ENCODE results near the gene SIRT1.

Gene SIRT1

DNA sequence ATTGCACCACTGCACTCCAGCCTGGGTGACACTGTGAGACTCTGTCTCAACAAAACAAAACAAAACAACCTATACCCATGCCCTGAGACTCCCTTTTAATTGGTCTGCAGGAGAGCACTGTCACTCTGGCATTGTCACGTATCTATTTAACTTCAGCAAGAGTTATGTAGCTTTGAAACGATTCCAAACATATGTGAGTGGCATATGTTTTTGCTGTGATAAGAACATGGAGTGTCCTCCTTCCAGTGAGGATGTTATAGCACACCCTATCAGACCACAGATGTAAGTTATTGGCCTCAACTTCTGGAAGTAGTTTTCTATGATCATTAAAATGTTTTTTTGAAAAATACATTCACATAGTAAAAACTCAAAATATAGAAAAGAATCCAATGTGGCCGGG is 30.9 kb upstream of the SIRT1 start:
- no peaks in the 10 kb centered on the region for H3K4me1 ChIP-seq
- H3K9me3 ChIP-seq: no peaks in the 10 kb centered on the region
- TF ChIP-seq, protein P1, sequence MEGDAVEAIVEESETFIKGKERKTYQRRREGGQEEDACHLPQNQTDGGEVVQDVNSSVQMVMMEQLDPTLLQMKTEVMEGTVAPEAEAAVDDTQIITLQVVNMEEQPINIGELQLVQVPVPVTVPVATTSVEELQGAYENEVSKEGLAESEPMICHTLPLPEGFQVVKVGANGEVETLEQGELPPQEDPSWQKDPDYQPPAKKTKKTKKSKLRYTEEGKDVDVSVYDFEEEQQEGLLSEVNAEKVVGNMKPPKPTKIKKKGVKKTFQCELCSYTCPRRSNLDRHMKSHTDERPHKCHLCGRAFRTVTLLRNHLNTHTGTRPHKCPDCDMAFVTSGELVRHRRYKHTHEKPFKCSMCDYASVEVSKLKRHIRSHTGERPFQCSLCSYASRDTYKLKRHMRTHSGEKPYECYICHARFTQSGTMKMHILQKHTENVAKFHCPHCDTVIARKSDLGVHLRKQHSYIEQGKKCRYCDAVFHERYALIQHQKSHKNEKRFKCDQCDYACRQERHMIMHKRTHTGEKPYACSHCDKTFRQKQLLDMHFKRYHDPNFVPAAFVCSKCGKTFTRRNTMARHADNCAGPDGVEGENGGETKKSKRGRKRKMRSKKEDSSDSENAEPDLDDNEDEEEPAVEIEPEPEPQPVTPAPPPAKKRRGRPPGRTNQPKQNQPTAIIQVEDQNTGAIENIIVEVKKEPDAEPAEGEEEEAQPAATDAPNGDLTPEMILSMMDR (IDR thresholded peaks at IDR 0.05; ENCODE audit: low read depth, low read length): no peak
- H3K4me3 ChIP-seq (ENCODE audit: low read depth, low read length): no peak overlapping the region
- DNase-seq: no peak
- H3K36me3 ChIP-seq: no peaks in the 10 kb centered on the region
- H3K27me3 ChIP-seq: no peaks in the 10 kb centered on the region

GRCh38 chr10:67858971-67859370 is 25.5 kb upstream of the SIRT1 start:
- Histone ChIP-seq H3K9me3 (no peaks in the 10 kb centered on the region), H3K4me1 (no peaks in the 10 kb centered on the region), H3K4me3 (ENCODE audit: low read depth, low read length) (no peak overlapping the region), H3K27me3 (no peaks in the 10 kb centered on the region), H3K36me3 (no peaks in the 10 kb centered on the region)
- TF ChIP-seq, protein P1 (IDR thresholded peaks at IDR 0.05; ENCODE audit: low read depth, low read length): no peak
- DNase-seq: no peak

DNA sequence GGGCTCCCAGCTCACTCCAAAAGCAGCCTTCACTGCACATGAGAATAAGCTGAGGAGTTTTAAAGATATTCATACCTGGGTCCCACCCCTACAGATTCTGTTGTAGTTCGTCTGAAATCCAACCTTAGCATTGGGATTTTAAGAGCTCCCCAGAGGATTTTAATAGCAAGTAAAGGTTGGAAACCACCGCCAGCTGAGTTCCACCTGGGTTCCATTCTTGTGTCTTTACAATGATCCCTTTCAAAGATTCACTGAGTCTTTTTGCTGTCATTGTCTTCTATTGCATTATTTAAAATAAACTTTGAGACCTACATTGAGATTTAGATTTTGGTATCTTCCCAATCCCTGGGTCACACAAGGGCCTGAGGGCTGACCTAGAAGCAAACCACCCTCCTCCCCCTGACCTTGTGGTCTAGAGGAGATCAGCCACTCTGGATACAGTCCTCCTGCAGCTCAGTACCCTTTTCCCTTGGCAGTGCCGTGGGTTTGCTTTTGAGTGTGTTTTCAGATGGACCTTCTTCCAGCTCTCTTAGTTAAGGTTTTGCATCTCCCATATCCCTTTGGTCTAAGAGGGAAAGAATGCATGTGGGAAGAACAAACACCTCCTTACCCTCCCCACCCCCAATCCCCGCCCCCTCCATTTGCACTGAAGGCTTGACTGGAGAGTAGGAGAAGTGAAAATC is 22.6 kb upstream of the SIRT1 start:
- no peaks in the 10 kb centered on the region for H3K4me1 ChIP-seq
- H3K36me3 ChIP-seq: no peaks in the 10 kb centered on the region
- H3K9me3 ChIP-seq: no peaks in the 10 kb centered on the region
- DNase-seq: no peak
- TF ChIP-seq, protein P1 (IDR thresholded peaks at IDR 0.05; ENCODE audit: low read depth, low read length): no peak
- H3K27me3 ChIP-seq: no peaks in the 10 kb centered on the region
- H3K4me3 ChIP-seq (ENCODE audit: low read depth, low read length): no peak overlapping the region

DNA sequence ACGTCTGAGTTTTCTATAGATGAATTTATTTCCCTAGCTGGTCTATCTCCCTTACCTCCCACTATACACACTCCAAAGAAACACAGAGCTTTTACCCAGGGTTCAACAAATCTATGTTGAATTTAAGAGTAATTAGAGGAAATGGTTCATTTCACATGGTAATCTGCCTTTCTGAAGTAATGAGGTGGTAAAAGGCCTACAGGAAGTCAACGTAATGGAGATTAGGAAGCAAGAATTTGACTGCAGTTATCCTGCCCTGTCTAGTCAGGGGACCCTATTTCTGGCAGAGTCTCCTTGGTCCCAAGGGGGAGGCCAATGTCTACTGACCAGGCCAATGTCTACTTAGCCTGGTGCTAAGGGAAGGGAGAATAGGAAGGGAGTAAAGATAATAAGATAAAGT is 21.4 kb upstream of the SIRT1 start:
- no peaks in the 10 kb centered on the region for H3K36me3 ChIP-seq
- TF ChIP-seq, protein P1 (IDR thresholded peaks at IDR 0.05; ENCODE audit: low read depth, low read length): no peak
- no peak for DNase-seq
- no peaks in the 10 kb centered on the region for H3K27me3 ChIP-seq
- H3K4me1 ChIP-seq: no peaks in the 10 kb centered on the region
- H3K4me3 ChIP-seq (ENCODE audit: low read depth, low read length): no peak overlapping the region
- no peaks in the 10 kb centered on the region for H3K9me3 ChIP-seq

GRCh38 chr10:67864607-67865371 is 19.7 kb upstream of the SIRT1 start:
- DNase-seq: no peak
- Histone ChIP-seq H3K9me3 (no peaks in the 10 kb centered on the region), H3K27me3 (no peaks in the 10 kb centered on the region), H3K36me3 (no peaks in the 10 kb centered on the region), H3K4me3 (ENCODE audit: low read depth, low read length) (no peak overlapping the region), H3K4me1 (no peaks in the 10 kb centered on the region)
- TF ChIP-seq, protein P1 (IDR thresholded peaks at IDR 0.05; ENCODE audit: low read depth, low read length): no peak

DNA sequence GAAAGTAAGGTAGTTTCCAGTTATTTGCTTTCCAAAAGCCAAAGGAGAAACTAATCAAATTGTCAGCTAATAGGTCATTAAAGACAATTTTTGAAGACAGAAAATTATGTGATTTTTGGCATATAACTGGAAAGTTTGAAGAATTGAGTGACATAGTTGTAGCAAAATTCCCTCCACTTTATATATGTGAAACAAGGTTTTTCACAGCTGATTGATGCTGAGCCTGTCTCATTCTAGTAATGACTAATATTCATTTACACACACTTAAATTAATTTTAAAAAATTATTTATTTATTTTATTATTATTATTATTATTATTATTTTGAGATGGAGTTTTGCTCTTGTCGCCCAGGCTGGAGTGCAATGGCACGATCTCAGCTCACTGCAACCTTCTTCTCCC is 16.3 kb upstream of the SIRT1 start:
- no peak for DNase-seq
- no peaks in the 10 kb centered on the region for H3K27me3 ChIP-seq

More for the DNA sequence above, 16.3 kb upstream of the SIRT1 start:
- Histone ChIP-seq H3K4me1 (no peaks in the 10 kb centered on the region), H3K36me3 (no peaks in the 10 kb centered on the region), H3K9me3 (no peaks in the 10 kb centered on the region), H3K4me3 (ENCODE audit: low read depth, low read length) (no peak overlapping the region)
- TF ChIP-seq, protein P1 (IDR thresholded peaks at IDR 0.05; ENCODE audit: low read depth, low read length): no peak
